GM12878 (cell line): Measurements from ENCODE around the gene MYLK3. TPM values are rescaled to one million over a fixed set of nuclear protein-coding genes. Genes with fewer than 3 reads are reported as not detected.

Source experiments
- ATAC-seq: fragments of 200-7000 bp; cut with Tn5 transposase; 3 replicates; pipeline ENCODE4 v1.9.1; 2020; ENCODE audit warnings: mild to moderate bottlenecking, moderate library complexity
- BruUV-seq: library from RNA; stranded (reverse); fragments of 400-500 nt; replicated peaks from 2 replicates; lab custom pipeline; 2021; lab: Mats Ljungman, UMichigan
- CTCF ChIA-PET: fragments of 300-600 bp; sonication (Branson Sonifier 250); formaldehyde crosslinking; extraction: SDS; loops from one replicate; lab custom pipeline; 2021; ENCODE audit warnings: inconsistent platforms; lab: Yijun Ruan, JAX
- POLR2A ChIA-PET: fragments of 350-600 bp; formaldehyde crosslinking; extraction: SDS; loops from one replicate; lab custom pipeline; 2021; ENCODE audit warnings: inconsistent platforms; lab: Charles Lee
- RAD21 ChIA-PET: fragments of 300-600 bp; sonication (Branson Sonifier 250); formaldehyde crosslinking; loops from one replicate; lab custom pipeline; 2023; ENCODE audit warnings: antibody characterized with exemption; ENCODE audit not compliant: unreplicated experiment; lab: Charles Lee
- SMC1A ChIA-PET: fragments of 300-600 bp; sonication (Branson Sonifier 250); formaldehyde crosslinking; loops from one replicate; lab custom pipeline; 2023; ENCODE audit not compliant: unreplicated experiment, uncharacterized antibody; lab: Charles Lee
- DNase-seq: peaks from one replicate; pipeline ENCODE4 v3.0.0-alpha.2; 2011; ENCODE audit warnings: low read depth, low spot score
- FAIRE-seq: peaks from 3 replicates; lab custom pipeline; 2011; peaks lifted over from hg19 to GRCh38; lab: Jason Lieb, UNC
- H2AFZ ChIP-seq: 2 replicates; pipeline ENCODE4 v1.6.0; 2011; ENCODE audit warnings: low read depth, low read length, control low read depth; ENCODE audit not compliant: control insufficient read depth
- H3K27ac ChIP-seq: 2 replicates; pipeline ENCODE4 v1.5.1; 2011; ENCODE audit warnings: control low read depth; ENCODE audit not compliant: control insufficient read depth, insufficient read depth
- H3K27me3 ChIP-seq, 2 experiments: replicated peaks in 1 of 2; 2 replicates each; pipeline versions ENCODE4 v1.6.0 to v1.6.1; 2011; ENCODE audit warnings: low read length in 1 of 2; ENCODE audit not compliant: control insufficient read depth in 2 of 2, insufficient read depth in 2 of 2
- H3K36me3 ChIP-seq, 2 experiments: 2 replicates each; pipeline ENCODE4 v1.5.1; 2011; ENCODE audit warnings: low read length in 1 of 2; ENCODE audit not compliant: control insufficient read depth in 2 of 2, insufficient read depth in 2 of 2
- H3K4me1 ChIP-seq: 2 replicates; pipeline ENCODE4 v1.6.1; 2011; ENCODE audit warnings: mild to moderate bottlenecking, low read length, moderate library complexity, mixed read lengths; ENCODE audit not compliant: control insufficient read depth, insufficient read depth
- H3K4me2 ChIP-seq: 2 replicates; pipeline ENCODE4 v1.6.0; 2011; ENCODE audit warnings: control low read depth; ENCODE audit not compliant: control insufficient read depth, insufficient read depth
- H3K4me3 ChIP-seq: fragments of 200-600 bp; sonication (generic); 2 replicates; pipeline ENCODE4 v1.5.1; 2016
- H3K79me2 ChIP-seq: 2 replicates; pipeline ENCODE4 v1.6.0; 2011; ENCODE audit warnings: low read length; ENCODE audit not compliant: control insufficient read depth, insufficient read depth
- H3K9ac ChIP-seq: 2 replicates; pipeline ENCODE4 v1.8.0; 2011; ENCODE audit warnings: low read length, control low read depth, mixed read lengths; ENCODE audit not compliant: control insufficient read depth, insufficient read depth
- H3K9me3 ChIP-seq: replicated peaks from 3 replicates; pipeline ENCODE4 v1.5.1; 2011; ENCODE audit warnings: mild to moderate bottlenecking, low read length; ENCODE audit not compliant: control insufficient read depth, insufficient read depth
- H4K20me1 ChIP-seq: 2 replicates; pipeline ENCODE4 v1.6.0; 2011; ENCODE audit not compliant: control insufficient read depth, insufficient read depth
- BCL11A ChIP-seq: IDR thresholded peaks from 2 replicates; pipeline ENCODE4 v1.6.1; 2011; ENCODE audit warnings: low read depth, low read length
- BHLHE40 ChIP-seq, 2 experiments: fragments of 450-650 bp in 1 of 2; IDR thresholded peaks; 2 replicates each; pipeline ENCODE4 v1.6.1; 2011 to 2017; ENCODE audit warnings: low read depth in 2 of 2, borderline replicate concordance in 1 of 2, improper control_type of control experiment in 1 of 2, low read length in 1 of 2, mild to moderate bottlenecking in 1 of 2
- HDAC2 ChIP-seq: fragments of 200-600 bp; sonication (generic); IDR thresholded peaks from 2 replicates; pipeline ENCODE4 v1.6.1; 2017
- LARP7 ChIP-seq: fragments of 450-650 bp; IDR thresholded peaks from 2 replicates; pipeline ENCODE4 v1.6.1; 2017; ENCODE audit warnings: mild to moderate bottlenecking
- NFXL1 ChIP-seq: fragments of 450-650 bp; IDR thresholded peaks from 2 replicates; pipeline ENCODE4 v1.6.1; 2017; ENCODE audit warnings: antibody characterized with exemption, mild to moderate bottlenecking, borderline replicate concordance
- NFYB ChIP-seq: IDR thresholded peaks from 2 replicates; pipeline ENCODE4 v1.6.1; 2011; ENCODE audit warnings: low read depth, mild to moderate bottlenecking, low read length, improper control_type of control experiment, moderate library complexity; ENCODE audit not compliant: insufficient read depth
- POLR2AphosphoS2 ChIP-seq: IDR thresholded peaks from 2 replicates; pipeline ENCODE4 v1.6.1; 2011; ENCODE audit warnings: low read depth, mild to moderate bottlenecking, low read length, improper control_type of control experiment, moderate library complexity
- RAD21 ChIP-seq: IDR thresholded peaks from 2 replicates; pipeline ENCODE4 v1.6.1; 2011; ENCODE audit warnings: mild to moderate bottlenecking, low read depth, low read length, moderate library complexity; ENCODE audit not compliant: insufficient read depth
- RAD51 ChIP-seq: fragments of 450-650 bp; IDR thresholded peaks from 2 replicates; pipeline ENCODE4 v1.6.1; 2016; ENCODE audit warnings: moderate library complexity, mild to moderate bottlenecking, inconsistent platforms
- RBBP5 ChIP-seq: fragments of 200-600 bp; sonication (generic); conservative IDR thresholded peaks from 2 replicates; pipeline ENCODE4 v1.6.1; 2016
- SMAD5 ChIP-seq: IDR thresholded peaks from 2 replicates; pipeline ENCODE4 v1.6.1; 2016; ENCODE audit warnings: antibody characterized with exemption, low read depth
- STAT1 ChIP-seq: fragments of 450-650 bp; conservative IDR thresholded peaks from 2 replicates; pipeline ENCODE4 v1.6.1; 2014; ENCODE audit warnings: antibody characterized with exemption, mild to moderate bottlenecking
- TCF3 ChIP-seq: IDR thresholded peaks from 2 replicates; pipeline ENCODE4 v1.6.1; 2012; ENCODE audit warnings: low read depth, mild to moderate bottlenecking, low read length, borderline replicate concordance; ENCODE audit not compliant: insufficient read depth
- ZBED1 ChIP-seq: IDR thresholded peaks from 2 replicates; pipeline ENCODE4 v1.6.1; 2016; ENCODE audit warnings: borderline replicate concordance
- ZZZ3 ChIP-seq: IDR thresholded peaks from 2 replicates; pipeline ENCODE4 v1.6.1; 2011; ENCODE audit warnings: low read depth; ENCODE audit not compliant: control insufficient read depth, insufficient read length
- WGBS: methylation state at CpG from one replicate; pipeline ENCODE4 v1.1.6; 2016; ENCODE audit warnings: low lambda C conversion rate; ENCODE audit not compliant: insufficient replicate concordance, insufficient coverage; ENCODE audit errors: missing lambda C conversion rate; 5-methylcytosine and 5-hydroxymethylcytosine counted together
- in situ Hi-C: fragments of 300-500 bp; cut with MboI; formaldehyde crosslinking; loops from 9 replicates; pipeline ENCODE4 v1.14.3; 2018; ENCODE audit warnings: mixed read lengths
- intact Hi-C: fragments of 100-400 bp; cut with micrococcal nuclease; formaldehyde crosslinking; loops from one replicate; pipeline ENCODE4 v1.14.2; 2022; ENCODE audit not compliant: unreplicated experiment
- polyA plus RNA-seq, 11 experiments: library from polyadenylated mRNA; depleted of rRNA in 4 of 11; unstranded in 6 of 11; stranded (reverse) in 5 of 11; fragments of >200 nt; fragmentation: Nextera tagmentation in 4 of 11; fragmentation: Illumina TruSeq in 1 of 11; extraction: Ambion mirVana in 4 of 11; extraction: Trizol in 1 of 11; gene quantifications; 1 replicate in 1 of 11; 2 replicates in 10 of 11; pipeline versions ENCODE4 v1.2.1 to v1.2.3, GENCODE V29; 2011 to 2016; ENCODE audit warnings: inconsistent platforms in 2 of 11, missing spikeins in 2 of 11, low read depth in 1 of 11
- total RNA-seq, 4 experiments: library from RNA; depleted of rRNA in 3 of 4; stranded (reverse); fragments of >200 nt in 3 of 4; fragmentation: Illumina TruSeq in 1 of 4; extraction: Trizol in 1 of 4; gene quantifications; 2 replicates each; pipeline versions ENCODE4 v1.2.1 to v1.2.3, GENCODE V29; 2013 to 2021
- TF ChIP-seq, protein P1 (sequence below): IDR thresholded peaks from 2 replicates; pipeline ENCODE4 v1.6.1; 2011; ENCODE audit warnings: borderline replicate concordance, low read depth, mild to moderate bottlenecking, moderate library complexity, low read length; ENCODE audit not compliant: insufficient read depth, poor library complexity, severe bottlenecking

The MYLK3 gene
- total and polyA plus RNA-seq, 10 of the 15 experiments (the other 5 are each of a cell fraction or from before 2014, with no cell fraction given) = 0.02 to 0.46 (median 0.17) TPM

DNA sequence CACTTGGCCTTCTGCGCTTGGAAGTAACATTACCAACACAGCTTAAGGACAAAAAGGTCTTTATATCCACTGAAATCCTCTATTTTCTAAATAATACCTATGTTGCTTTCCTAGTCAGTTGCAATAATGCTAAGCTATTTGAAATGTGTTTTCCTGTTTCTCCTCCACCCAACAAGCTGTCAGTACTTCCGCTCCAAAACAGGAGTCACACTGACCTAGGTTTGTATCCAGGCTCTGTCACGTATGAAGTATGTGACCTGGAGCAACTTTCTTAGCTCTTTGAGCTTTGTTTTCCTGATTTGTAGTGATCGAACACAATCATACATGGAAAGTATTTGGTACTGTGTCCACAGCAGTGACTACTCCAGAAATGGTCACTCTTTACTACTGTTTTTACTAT, 24.3 kb upstream of the MYLK3 start:
- SMC1A ChIA-PET = interaction anchor here (0.8 to 1.6 kb wide), 3 partner anchors 19 to 90 kb away, joined by 3 read pairs; no protein-coding TSS in a partner anchor
- no TSS peak for BruUV-seq
- H3K4me1 ChIP-seq = peaks cover 17% of the 10 kb centered on the region
- intact Hi-C loops = no loop called here
- DNase-seq = no peak
- TF ChIP-seq RAD51 (no peak), SMAD5 (no peak), RAD21 (no peak), TCF3 (no peak), BCL11A (no peak), NFYB (no peak), ZZZ3 (no peak), BHLHE40 (IDR thresholded peaks at IDR 0.05; ENCODE audit: borderline replicate concordance in 1 of 2, low read depth in 2 of 2, low read length in 1 of 2) (no peak), NFXL1 (no peak), LARP7 (no peak), HDAC2 (no peak), RBBP5 (no peak), STAT1 (no peak), POLR2AphosphoS2 (no peak), ZBED1 (no peak)
- TF ChIP-seq, protein P1, sequence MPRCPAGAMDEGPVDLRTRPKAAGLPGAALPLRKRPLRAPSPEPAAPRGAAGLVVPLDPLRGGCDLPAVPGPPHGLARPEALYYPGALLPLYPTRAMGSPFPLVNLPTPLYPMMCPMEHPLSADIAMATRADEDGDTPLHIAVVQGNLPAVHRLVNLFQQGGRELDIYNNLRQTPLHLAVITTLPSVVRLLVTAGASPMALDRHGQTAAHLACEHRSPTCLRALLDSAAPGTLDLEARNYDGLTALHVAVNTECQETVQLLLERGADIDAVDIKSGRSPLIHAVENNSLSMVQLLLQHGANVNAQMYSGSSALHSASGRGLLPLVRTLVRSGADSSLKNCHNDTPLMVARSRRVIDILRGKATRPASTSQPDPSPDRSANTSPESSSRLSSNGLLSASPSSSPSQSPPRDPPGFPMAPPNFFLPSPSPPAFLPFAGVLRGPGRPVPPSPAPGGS = no peak
- TF ChIP-seq, all 136 proteins: peak for 0
- Histone ChIP-seq H2AFZ (no peak overlapping the region), H3K27me3 (no peaks in the 10 kb centered on the region), H3K9ac (no peak overlapping the region), H3K27ac (no peak overlapping the region), H3K79me2 (no peaks in the 10 kb centered on the region), H3K4me2 (no peak overlapping the region), H3K4me3 (no peak overlapping the region), H3K9me3 (peaks cover 1% of the 10 kb centered on the region; the same call in 2 of the 3 replicates), H3K36me3 (no peaks in the 10 kb centered on the region), H4K20me1 (no peaks in the 10 kb centered on the region)
- ChIA-PET RAD21 (interaction anchor here (0.7 kb wide), 1 partner anchor 81 kb away, joined by 3 read pairs; no protein-coding TSS in a partner anchor), POLR2A (interaction anchor here (0.5 kb wide), 1 partner anchor 15 kb away, joined by 3 read pairs; no protein-coding TSS in a partner anchor), CTCF (interaction anchor here (0.6 to 3.7 kb wide), 3 partner anchors 11 to 163 kb away, joined by 3 to 13 read pairs (median 3); no protein-coding TSS in a partner anchor)
- FAIRE-seq (no peak), ATAC-seq (no peak)
- in situ Hi-C loops = no loop called here
- WGBS = 97% methylated on average over 4 of the region's 4 CpGs
